NB4 (cell line): ENCODE results near the gene PRSS16.

ENCODE experiments used
- TF ChIP-seq, protein P1 (sequence below): IDR thresholded peaks from one replicate; pipeline ENCODE4 v1.5.1; 2012; ENCODE audit warnings: low read depth, low read length
- TF ChIP-seq, protein P2 (sequence below): IDR thresholded peaks from 2 replicates; pipeline ENCODE4 v1.6.1; 2011; ENCODE audit warnings: low read depth, low read length

DNA sequence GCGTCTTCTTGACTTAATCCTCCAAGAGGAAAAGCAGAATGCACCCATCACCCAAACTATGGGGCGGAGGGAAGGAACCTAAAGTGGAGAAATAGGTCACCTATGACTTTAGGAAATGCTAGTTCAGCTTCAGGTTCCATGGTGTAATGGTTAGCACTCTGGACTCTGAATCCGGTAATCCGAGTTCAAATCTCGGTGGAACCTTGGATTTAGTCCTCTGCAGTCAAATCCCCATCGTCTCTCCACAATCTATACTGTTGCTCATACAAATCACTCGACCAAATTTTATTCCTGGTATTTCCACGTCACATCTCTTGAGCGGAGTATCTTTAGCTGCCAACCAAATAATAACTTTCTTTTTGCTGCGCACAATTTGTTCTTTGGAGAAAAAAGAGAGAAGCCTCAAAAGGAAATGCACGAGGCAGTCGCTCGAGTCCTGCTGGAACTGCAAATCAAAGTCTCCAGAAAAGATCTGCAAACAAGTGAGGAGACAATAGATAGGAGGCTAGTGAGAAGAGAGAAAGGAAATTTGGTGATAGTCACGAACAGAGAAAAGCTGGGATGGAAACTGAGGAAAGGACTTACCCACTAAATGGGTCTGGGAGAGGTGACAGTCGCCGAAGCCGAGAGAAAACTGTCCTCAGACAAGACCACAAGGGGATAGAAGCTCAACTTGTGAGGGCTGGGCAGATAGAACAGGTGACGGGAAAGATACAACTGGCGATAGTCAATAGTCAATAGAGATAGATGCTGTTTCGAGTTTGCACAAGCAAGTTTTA lies 48.0 kb downstream of the PRSS16 start:
- TF ChIP-seq, protein P1, sequence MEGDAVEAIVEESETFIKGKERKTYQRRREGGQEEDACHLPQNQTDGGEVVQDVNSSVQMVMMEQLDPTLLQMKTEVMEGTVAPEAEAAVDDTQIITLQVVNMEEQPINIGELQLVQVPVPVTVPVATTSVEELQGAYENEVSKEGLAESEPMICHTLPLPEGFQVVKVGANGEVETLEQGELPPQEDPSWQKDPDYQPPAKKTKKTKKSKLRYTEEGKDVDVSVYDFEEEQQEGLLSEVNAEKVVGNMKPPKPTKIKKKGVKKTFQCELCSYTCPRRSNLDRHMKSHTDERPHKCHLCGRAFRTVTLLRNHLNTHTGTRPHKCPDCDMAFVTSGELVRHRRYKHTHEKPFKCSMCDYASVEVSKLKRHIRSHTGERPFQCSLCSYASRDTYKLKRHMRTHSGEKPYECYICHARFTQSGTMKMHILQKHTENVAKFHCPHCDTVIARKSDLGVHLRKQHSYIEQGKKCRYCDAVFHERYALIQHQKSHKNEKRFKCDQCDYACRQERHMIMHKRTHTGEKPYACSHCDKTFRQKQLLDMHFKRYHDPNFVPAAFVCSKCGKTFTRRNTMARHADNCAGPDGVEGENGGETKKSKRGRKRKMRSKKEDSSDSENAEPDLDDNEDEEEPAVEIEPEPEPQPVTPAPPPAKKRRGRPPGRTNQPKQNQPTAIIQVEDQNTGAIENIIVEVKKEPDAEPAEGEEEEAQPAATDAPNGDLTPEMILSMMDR, result no peak
- TF ChIP-seq, protein P2, sequence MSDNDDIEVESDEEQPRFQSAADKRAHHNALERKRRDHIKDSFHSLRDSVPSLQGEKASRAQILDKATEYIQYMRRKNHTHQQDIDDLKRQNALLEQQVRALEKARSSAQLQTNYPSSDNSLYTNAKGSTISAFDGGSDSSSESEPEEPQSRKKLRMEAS, result no peak
